DMS114 treated with DMSO at 0.1 percent for 48 hours (cell line): ENCODE measurements around the gene BMAL1.
"Not testable (repeated sequence)": the region's sequence is repeated elsewhere in the genome, so short reads cannot be mapped to it uniquely, and the experiment has no call there.

Source experiments
- DNase-seq: peaks from one replicate; lab custom pipeline; 2025; ENCODE audit not compliant: unreplicated experiment; lab: John Stamatoyannopoulos, UW

BMAL1 gene

GRCh38 chr11:13436836-13437235, 159.2 kb downstream of the BMAL1 start:
- not testable (repeated sequence) for DNase-seq
